Ishikawa (cell line): ENCODE results near the gene C6orf89.

Experiments used
- CEBPB ChIP-seq: IDR thresholded peaks from 2 replicates; pipeline ENCODE4 v1.6.1; 2012
- EP300 ChIP-seq: IDR thresholded peaks from 2 replicates; pipeline ENCODE4 v1.6.1; 2012; ENCODE audit warnings: borderline replicate concordance
- TAF1 ChIP-seq: IDR thresholded peaks from 2 replicates; pipeline ENCODE4 v1.6.1; 2012; ENCODE audit warnings: low read depth, mild to moderate bottlenecking
- ZBTB7A ChIP-seq: IDR thresholded peaks from 2 replicates; pipeline ENCODE4 v1.6.1; 2012; ENCODE audit warnings: low read depth

DNA sequence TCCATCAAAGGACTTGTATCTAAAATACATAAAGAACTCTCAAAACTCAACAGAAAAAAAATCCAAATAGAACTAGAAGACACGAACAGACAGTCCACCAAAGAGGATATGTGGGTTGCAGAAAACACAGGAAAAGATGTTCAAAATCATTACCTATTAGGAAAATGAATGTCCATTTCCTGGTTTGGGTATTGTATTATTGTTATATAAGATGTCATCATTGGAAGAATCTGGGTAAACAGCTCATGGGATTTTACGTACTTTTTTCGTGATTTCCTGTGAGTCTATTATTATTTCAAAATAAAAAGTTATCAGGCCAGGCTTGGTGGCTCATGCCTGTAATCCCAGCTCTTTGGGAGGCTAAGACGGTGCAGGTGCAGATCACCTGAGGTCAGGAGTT, 59.5 kb downstream of the C6orf89 start:
- TF ChIP-seq ZBTB7A (no peak), CEBPB (no peak), EP300 (no peak), TAF1 (no peak)
